ENCODE results near the gene POMGNT2.

The POMGNT2 gene

DNA sequence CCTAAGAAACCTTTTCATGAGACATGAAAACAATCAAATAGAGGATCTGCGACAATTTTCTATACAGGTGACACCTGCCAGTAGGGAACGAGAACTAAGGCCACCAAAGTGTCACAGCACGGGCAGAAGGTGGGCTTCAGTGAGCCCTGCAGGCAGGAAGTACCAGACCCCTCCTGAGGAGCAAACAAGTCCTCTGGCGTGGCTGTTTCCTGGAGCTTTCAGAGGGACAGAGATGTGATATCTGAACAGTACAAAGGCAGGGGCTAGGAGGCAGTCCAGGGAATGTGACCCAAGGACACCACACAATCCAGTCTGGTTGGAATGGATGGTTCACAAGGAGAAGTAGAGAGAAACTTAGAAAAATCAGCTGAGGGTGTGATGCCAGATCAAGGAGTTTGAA, 16.8 kb downstream of the POMGNT2 start:
- in situ Hi-C loops (cut with HindIII; ENCODE audit: low sequenced_read_pairs): no loop called here
- H3K4me3 ChIP-seq (ENCODE audit: low read depth, low read length): no peak overlapping the region
- no peak for DNase-seq (ENCODE audit: low read depth)
- TF ChIP-seq, protein P1, sequence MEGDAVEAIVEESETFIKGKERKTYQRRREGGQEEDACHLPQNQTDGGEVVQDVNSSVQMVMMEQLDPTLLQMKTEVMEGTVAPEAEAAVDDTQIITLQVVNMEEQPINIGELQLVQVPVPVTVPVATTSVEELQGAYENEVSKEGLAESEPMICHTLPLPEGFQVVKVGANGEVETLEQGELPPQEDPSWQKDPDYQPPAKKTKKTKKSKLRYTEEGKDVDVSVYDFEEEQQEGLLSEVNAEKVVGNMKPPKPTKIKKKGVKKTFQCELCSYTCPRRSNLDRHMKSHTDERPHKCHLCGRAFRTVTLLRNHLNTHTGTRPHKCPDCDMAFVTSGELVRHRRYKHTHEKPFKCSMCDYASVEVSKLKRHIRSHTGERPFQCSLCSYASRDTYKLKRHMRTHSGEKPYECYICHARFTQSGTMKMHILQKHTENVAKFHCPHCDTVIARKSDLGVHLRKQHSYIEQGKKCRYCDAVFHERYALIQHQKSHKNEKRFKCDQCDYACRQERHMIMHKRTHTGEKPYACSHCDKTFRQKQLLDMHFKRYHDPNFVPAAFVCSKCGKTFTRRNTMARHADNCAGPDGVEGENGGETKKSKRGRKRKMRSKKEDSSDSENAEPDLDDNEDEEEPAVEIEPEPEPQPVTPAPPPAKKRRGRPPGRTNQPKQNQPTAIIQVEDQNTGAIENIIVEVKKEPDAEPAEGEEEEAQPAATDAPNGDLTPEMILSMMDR (IDR thresholded peaks at IDR 0.05; ENCODE audit: low read depth, low read length, missing control alignments): no peak

- DNase-seq (ENCODE audit: low read depth): no peak
- in situ Hi-C loops (cut with HindIII; ENCODE audit: low sequenced_read_pairs): no loop called here
- no peak overlapping the region for H3K4me3 ChIP-seq (ENCODE audit: low read depth, low read length)
- TF ChIP-seq, protein P1 (IDR thresholded peaks at IDR 0.05; ENCODE audit: low read depth, low read length, missing control alignments): peak; percentile 5
Observed at GRCh38 chr3:43087249-43087776, 18.6 kb downstream of the POMGNT2 start.

GRCh38 chr3:43086460-43087165, 19.3 kb downstream of the POMGNT2 start:
- H3K4me3 ChIP-seq (ENCODE audit: low read depth, low read length): no peak overlapping the region
- TF ChIP-seq, protein P1 (IDR thresholded peaks at IDR 0.05; ENCODE audit: low read depth, low read length, missing control alignments): no peak
- DNase-seq (ENCODE audit: low read depth): no peak
- in situ Hi-C loops (cut with HindIII; ENCODE audit: low sequenced_read_pairs): no loop called here

GRCh38 chr3:43082457-43082856, 23.4 kb downstream of the POMGNT2 start:
- in situ Hi-C loops (cut with HindIII; ENCODE audit: low sequenced_read_pairs): no loop called here
- TF ChIP-seq, protein P1 (IDR thresholded peaks at IDR 0.05; ENCODE audit: low read depth, low read length, missing control alignments): no peak

GRCh38 chr3:43081796-43082195, 24.1 kb downstream of the POMGNT2 start:
- DNase-seq (ENCODE audit: low read depth): no peak

More at GRCh38 chr3:43082457-43082856, 23.4 kb downstream of the POMGNT2 start:
- no peak overlapping the region for H3K4me3 ChIP-seq (ENCODE audit: low read depth, low read length)
- no peak for DNase-seq (ENCODE audit: low read depth)

DNA sequence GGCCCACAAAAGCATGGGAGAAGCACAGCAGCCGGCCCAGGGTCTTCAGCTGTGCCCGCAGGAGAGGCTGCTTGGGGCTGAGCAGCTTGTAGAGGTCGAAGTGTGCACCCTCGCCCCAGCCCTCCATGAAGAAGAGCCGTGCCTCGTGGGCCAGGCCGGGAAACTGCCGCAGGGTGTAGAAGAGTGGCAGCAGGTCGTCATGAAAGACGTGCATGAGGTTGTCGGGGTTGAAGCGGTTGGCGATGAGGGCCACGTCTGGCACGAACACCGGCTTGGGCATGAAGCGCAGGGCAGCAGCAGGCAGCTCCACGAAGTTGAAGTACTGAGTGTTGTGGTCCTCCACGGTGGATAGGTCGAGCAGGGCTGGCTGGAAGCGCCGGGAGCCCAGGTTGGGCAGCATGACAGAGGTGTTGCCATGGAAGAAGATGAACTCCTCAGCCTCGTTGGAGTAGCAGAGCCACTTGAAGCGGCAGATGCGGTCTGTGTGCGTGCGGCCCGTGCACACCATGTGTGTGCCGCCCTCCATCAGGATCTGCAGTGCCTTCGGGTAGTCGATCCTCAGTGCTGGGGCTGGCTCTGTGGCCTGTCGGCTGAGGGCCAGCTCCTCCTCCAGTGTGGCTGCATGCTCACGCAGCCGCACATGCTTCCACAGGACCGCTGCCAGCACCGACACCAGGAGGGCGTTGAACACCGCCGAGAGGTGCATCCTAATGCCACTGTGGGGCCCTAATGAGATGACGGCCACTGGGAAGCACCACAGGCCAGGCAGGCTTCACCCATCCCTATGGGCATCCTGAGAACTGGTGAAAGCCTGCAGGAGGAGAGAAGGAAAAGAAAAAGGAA, 24.9 kb downstream of the POMGNT2 start:
- no peak for DNase-seq (ENCODE audit: low read depth)
- TF ChIP-seq, protein P1 (IDR thresholded peaks at IDR 0.05; ENCODE audit: low read depth, low read length, missing control alignments): no peak
- in situ Hi-C loops (cut with HindIII; ENCODE audit: low sequenced_read_pairs): no loop called here
- no peak overlapping the region for H3K4me3 ChIP-seq (ENCODE audit: low read depth, low read length)

More at GRCh38 chr3:43081796-43082195, 24.1 kb downstream of the POMGNT2 start:
- TF ChIP-seq, protein P1 (IDR thresholded peaks at IDR 0.05; ENCODE audit: low read depth, low read length, missing control alignments): no peak
- no peak overlapping the region for H3K4me3 ChIP-seq (ENCODE audit: low read depth, low read length)
- in situ Hi-C loops (cut with HindIII; ENCODE audit: low sequenced_read_pairs): no loop called here
